SKM-1 treated with dmso at 0.1 percent for 144 hours (cell line): ENCODE results near the gene RASD1.

Experiments used
- DNase-seq: peaks from one replicate; lab custom pipeline; 2025; ENCODE audit not compliant: unreplicated experiment; lab: John Stamatoyannopoulos, UW

RASD1 gene

GRCh38 chr17:17510456-17511292 is 14.5 kb upstream of the RASD1 start:
- DNase-seq, result no peak

- no peak for DNase-seq
These were observed 13.6 kb upstream of the RASD1 start for GRCh38 chr17:17509601-17510425.

GRCh38 chr17:17508646-17509591 is 12.7 kb upstream of the RASD1 start:
- no peak for DNase-seq

- DNase-seq, result no peak
These were observed 11.9 kb upstream of the RASD1 start for GRCh38 chr17:17508019-17508535.

GRCh38 chr17:17507465-17508011 is 11.3 kb upstream of the RASD1 start:
- no peak for DNase-seq

- DNase-seq, result no peak
These were observed 10.8 kb upstream of the RASD1 start for GRCh38 chr17:17506893-17507464.

GRCh38 chr17:17506181-17506741 is 10.1 kb upstream of the RASD1 start:
- no peak for DNase-seq

GRCh38 chr17:17505610-17506171 is 9.5 kb upstream of the RASD1 start:
- DNase-seq, result no peak

GRCh38 chr17:17505151-17505550 is 9.0 kb upstream of the RASD1 start:
- DNase-seq, result no peak

GRCh38 chr17:17504341-17505140 is 8.3 kb upstream of the RASD1 start:
- no peak for DNase-seq

GRCh38 chr17:17503566-17504130 is 7.5 kb upstream of the RASD1 start:
- no peak for DNase-seq

- DNase-seq, result no peak
These were observed 6.8 kb upstream of the RASD1 start for GRCh38 chr17:17502741-17503565.

- DNase-seq, result no peak
These were observed 4.9 kb upstream of the RASD1 start for GRCh38 chr17:17500999-17501605.

GRCh38 chr17:17499402-17500145 is 3.4 kb upstream of the RASD1 start:
- no peak for DNase-seq

GRCh38 chr17:17498606-17499301 is 2.6 kb upstream of the RASD1 start:
- no peak for DNase-seq
